ENCODE data around the gene DCLK3.

GRCh38 chr3:36705015-36705414 is 59.3 kb downstream of the DCLK3 start:
- TF ChIP-seq ZNF207 (IDR thresholded peaks at IDR 0.05; ENCODE audit: borderline replicate concordance) (no peak), SMC3 (IDR thresholded peaks at IDR 0.05; ENCODE audit: borderline replicate concordance, low read length) (no peak), POLR2AphosphoS5 (IDR thresholded peaks at IDR 0.05; ENCODE audit: low read length) (no peak), IKZF2 (IDR thresholded peaks at IDR 0.05) (no peak), POLR2A (IDR thresholded peaks at IDR 0.05; ENCODE audit: low read depth, low read length) (no peak), ZNF217 (IDR thresholded peaks at IDR 0.05) (no peak), TAF1 (IDR thresholded peaks at IDR 0.05; ENCODE audit: borderline replicate concordance, low read depth, low read length) (no peak), BHLHE40 (IDR thresholded peaks at IDR 0.05; ENCODE audit: borderline replicate concordance in 1 of 2, low read depth in 2 of 2, low read length in 1 of 2) (no peak), REST (IDR thresholded peaks at IDR 0.05; ENCODE audit: low read depth, low read length) (no peak), EZH2 (IDR thresholded peaks at IDR 0.05; ENCODE audit: borderline replicate concordance, control insufficient read depth, low read depth, low read length) (no peak), SUZ12 (IDR thresholded peaks at IDR 0.05; ENCODE audit: unreplicated experiment) (no peak), CTCF (IDR thresholded peaks at IDR 0.05 in 2 of 3, conservative IDR thresholded peaks at IDR 0.05 in 1 of 3; ENCODE audit: control insufficient read depth in 2 of 3, extremely low read depth in 1 of 3, insufficient read depth in 1 of 3, low read depth in 3 of 3, low read length in 3 of 3) (no peak), MYC (IDR thresholded peaks at IDR 0.05; ENCODE audit: insufficient read depth, insufficient read length, insufficient replicate concordance, low read length, severe bottlenecking) (no peak), NFYB (IDR thresholded peaks at IDR 0.05; ENCODE audit: insufficient read depth, low read depth, low read length) (no peak)
